GM12878 (cell line): ENCODE data around the gene MVP. TPM values are rescaled to one million over a fixed set of nuclear protein-coding genes. Genes with fewer than 3 reads are reported as not detected.

Experiments used
- BACH1 ChIP-seq: fragments of 450-650 bp; IDR thresholded peaks from 2 replicates; pipeline ENCODE4 v1.6.1; 2017; ENCODE audit warnings: mild to moderate bottlenecking, borderline replicate concordance
- BHLHE40 ChIP-seq, 2 experiments: fragments of 450-650 bp in 1 of 2; IDR thresholded peaks; 2 replicates each; pipeline ENCODE4 v1.6.1; 2011 to 2017; ENCODE audit warnings: low read depth in 2 of 2, borderline replicate concordance in 1 of 2, improper control_type of control experiment in 1 of 2, low read length in 1 of 2, mild to moderate bottlenecking in 1 of 2
- CEBPB ChIP-seq, 2 experiments: fragments of 150-350 bp in 1 of 2; IDR thresholded peaks; 2 replicates each; pipeline ENCODE4 v1.6.1; 2012 to 2014; ENCODE audit warnings: low read depth in 2 of 2, low read length in 2 of 2, borderline replicate concordance in 1 of 2, inconsistent platforms in 1 of 2
- IKZF1 ChIP-seq: fragments of 450-650 bp; conservative IDR thresholded peaks from 2 replicates; pipeline ENCODE4 v1.6.1; 2017; ENCODE audit warnings: antibody characterized with exemption, mild to moderate bottlenecking
- LARP7 ChIP-seq: fragments of 450-650 bp; IDR thresholded peaks from 2 replicates; pipeline ENCODE4 v1.6.1; 2017; ENCODE audit warnings: mild to moderate bottlenecking
- MYC ChIP-seq: IDR thresholded peaks from 2 replicates; pipeline ENCODE4 v1.6.1; 2011; ENCODE audit warnings: mild to moderate bottlenecking, low read length, moderate library complexity, inconsistent platforms; ENCODE audit not compliant: insufficient read depth, insufficient replicate concordance, insufficient read length, severe bottlenecking
- RAD21 ChIP-seq: IDR thresholded peaks from 2 replicates; pipeline ENCODE4 v1.6.1; 2011; ENCODE audit warnings: mild to moderate bottlenecking, low read depth, low read length, moderate library complexity; ENCODE audit not compliant: insufficient read depth
- SIX5 ChIP-seq: IDR thresholded peaks from 2 replicates; pipeline ENCODE4 v1.6.1; 2011; ENCODE audit warnings: mild to moderate bottlenecking, low read depth, low read length, moderate library complexity; ENCODE audit not compliant: severe bottlenecking
- SMC3 ChIP-seq: IDR thresholded peaks from 2 replicates; pipeline ENCODE4 v1.6.1; 2011; ENCODE audit warnings: low read length, improper control_type of control experiment, borderline replicate concordance
- SPI1 ChIP-seq: IDR thresholded peaks from 2 replicates; pipeline ENCODE4 v1.6.1; 2011; ENCODE audit warnings: low read depth, mild to moderate bottlenecking, low read length, moderate library complexity, borderline replicate concordance; ENCODE audit not compliant: insufficient read depth
- STAT1 ChIP-seq: fragments of 450-650 bp; conservative IDR thresholded peaks from 2 replicates; pipeline ENCODE4 v1.6.1; 2014; ENCODE audit warnings: antibody characterized with exemption, mild to moderate bottlenecking
- STAT3 ChIP-seq: IDR thresholded peaks from 2 replicates; pipeline ENCODE4 v1.6.1; 2011; ENCODE audit warnings: low read depth, low read length, improper control_type of control experiment
- TCF12 ChIP-seq: IDR thresholded peaks from 2 replicates; pipeline ENCODE4 v1.6.1; 2011; ENCODE audit warnings: low read depth, mild to moderate bottlenecking, low read length
- TCF3 ChIP-seq: IDR thresholded peaks from 2 replicates; pipeline ENCODE4 v1.6.1; 2012; ENCODE audit warnings: low read depth, mild to moderate bottlenecking, low read length, borderline replicate concordance; ENCODE audit not compliant: insufficient read depth
- WRNIP1 ChIP-seq: IDR thresholded peaks from 2 replicates; pipeline ENCODE4 v1.6.1; 2011; ENCODE audit warnings: low read depth, low read length, improper control_type of control experiment, borderline replicate concordance
- ZNF24 ChIP-seq: fragments of 450-650 bp; IDR thresholded peaks from 2 replicates; pipeline ENCODE4 v1.6.1; 2017; ENCODE audit warnings: antibody characterized with exemption, mild to moderate bottlenecking
- polyA plus RNA-seq, 11 experiments: library from polyadenylated mRNA; depleted of rRNA in 4 of 11; unstranded in 6 of 11; stranded (reverse) in 5 of 11; fragments of >200 nt; fragmentation: Nextera tagmentation in 4 of 11; fragmentation: Illumina TruSeq in 1 of 11; extraction: Ambion mirVana in 4 of 11; extraction: Trizol in 1 of 11; gene quantifications; 1 replicate in 1 of 11; 2 replicates in 10 of 11; pipeline versions ENCODE4 v1.2.1 to v1.2.3, GENCODE V29; 2011 to 2016; ENCODE audit warnings: inconsistent platforms in 2 of 11, missing spikeins in 2 of 11, low read depth in 1 of 11
- total RNA-seq, 4 experiments: library from RNA; depleted of rRNA in 3 of 4; stranded (reverse); fragments of >200 nt in 3 of 4; fragmentation: Illumina TruSeq in 1 of 4; extraction: Trizol in 1 of 4; gene quantifications; 2 replicates each; pipeline versions ENCODE4 v1.2.1 to v1.2.3, GENCODE V29; 2013 to 2021
- TF ChIP-seq, protein P1 (sequence below): IDR thresholded peaks from 2 replicates; pipeline ENCODE4 v1.6.1; 2012; ENCODE audit warnings: low read depth, low read length, improper control_type of control experiment
- TF ChIP-seq, protein P2 (sequence below): IDR thresholded peaks from 2 replicates; pipeline ENCODE4 v1.6.1; 2011; ENCODE audit warnings: low read depth, mild to moderate bottlenecking, low read length, moderate library complexity, borderline replicate concordance; ENCODE audit errors: extremely low read depth
- TF ChIP-seq, protein P3 (sequence below): fragments of 450-650 bp; IDR thresholded peaks from 2 replicates; pipeline ENCODE4 v1.6.1; 2018; ENCODE audit warnings: mild to moderate bottlenecking, low read depth, moderate library complexity; ENCODE audit not compliant: partially characterized antibody
- TF ChIP-seq, protein P4 (sequence below): fragments of 450-650 bp; IDR thresholded peaks from 2 replicates; pipeline ENCODE4 v1.6.1; 2017; ENCODE audit warnings: mild to moderate bottlenecking, low read depth, inconsistent platforms; ENCODE audit not compliant: poor library complexity, severe bottlenecking
- TF ChIP-seq, protein P5 (sequence below): IDR thresholded peaks from 2 replicates; pipeline ENCODE4 v1.6.1; 2011; ENCODE audit warnings: borderline replicate concordance, low read depth, mild to moderate bottlenecking, moderate library complexity, mixed read lengths, low read length; ENCODE audit not compliant: insufficient read depth; ENCODE audit errors: extremely low read length

Gene MVP
- total and polyA plus RNA-seq, 10 of the 15 experiments (the other 5 are each of a cell fraction or from before 2014, with no cell fraction given) = 0.98 to 74.2 (median 54.7) TPM

DNA sequence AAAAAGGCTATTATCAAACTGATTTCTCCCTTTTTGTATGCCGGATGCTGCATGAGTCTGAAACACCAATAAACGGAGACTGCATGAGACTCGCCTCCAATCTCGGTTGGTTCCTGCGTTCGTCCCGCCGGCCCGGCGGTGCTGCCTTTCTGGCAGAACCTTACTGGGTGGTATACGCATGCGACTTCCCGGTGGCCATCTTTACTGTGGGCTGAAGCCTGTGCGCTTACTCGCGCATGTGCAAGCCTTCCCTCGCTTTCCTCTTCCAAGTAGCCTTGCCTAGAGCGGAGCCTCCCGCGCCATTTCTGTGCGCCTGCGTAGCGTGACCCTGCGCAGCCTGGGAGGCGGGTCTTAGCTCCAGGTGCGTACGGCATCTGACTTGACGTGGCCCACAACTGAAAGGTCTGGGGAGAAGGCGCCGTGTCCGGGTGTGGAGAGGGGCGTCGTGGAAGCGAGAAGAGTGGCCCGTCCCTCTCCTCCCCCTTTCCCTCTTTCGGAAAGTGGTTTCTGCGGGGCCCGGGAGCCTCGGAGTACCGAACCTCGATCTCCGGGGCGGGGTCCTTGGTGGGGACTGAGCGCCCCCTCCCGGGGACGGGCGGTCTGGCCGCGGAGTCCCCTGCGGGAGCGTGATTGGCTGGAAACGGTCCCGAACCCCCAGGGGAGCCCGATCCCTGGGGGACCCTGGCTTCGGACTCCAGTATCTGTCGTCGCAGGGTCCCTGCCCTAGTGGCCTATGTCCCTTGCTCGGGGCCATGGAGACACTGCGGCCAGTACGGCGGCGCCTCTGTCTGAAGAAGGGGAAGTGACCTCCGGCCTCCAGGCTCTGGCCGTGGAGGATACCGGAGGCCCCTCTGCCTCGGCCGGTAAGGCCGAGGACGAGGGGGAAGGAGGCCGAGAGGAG, 4.2 kb upstream of the MVP start, which contains the start of gene PAGR1 (continued):
- TF ChIP-seq BHLHE40 (IDR thresholded peaks at IDR 0.05; ENCODE audit: borderline replicate concordance in 1 of 2, low read depth in 2 of 2, low read length in 1 of 2) = peak; percentile 14 to 45; a peak in 2 of 4 replicates
- TF ChIP-seq, protein P1, sequence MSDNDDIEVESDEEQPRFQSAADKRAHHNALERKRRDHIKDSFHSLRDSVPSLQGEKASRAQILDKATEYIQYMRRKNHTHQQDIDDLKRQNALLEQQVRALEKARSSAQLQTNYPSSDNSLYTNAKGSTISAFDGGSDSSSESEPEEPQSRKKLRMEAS = peak; percentile 61; the same call in 1 of the 2 replicates
- peak; percentile 61; the same call in 1 of the 2 replicates for TF ChIP-seq SPI1
- TF ChIP-seq SIX5 = peak; percentile 82
- TF ChIP-seq, protein P2, sequence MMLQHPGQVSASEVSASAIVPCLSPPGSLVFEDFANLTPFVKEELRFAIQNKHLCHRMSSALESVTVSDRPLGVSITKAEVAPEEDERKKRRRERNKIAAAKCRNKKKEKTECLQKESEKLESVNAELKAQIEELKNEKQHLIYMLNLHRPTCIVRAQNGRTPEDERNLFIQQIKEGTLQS = peak; percentile 41; the same call in 1 of the 2 replicates
- TF ChIP-seq SMC3 = peak; percentile 41; the same call in 1 of the 2 replicates
- no peak for TF ChIP-seq WRNIP1
- no peak for TF ChIP-seq ZNF24
- TF ChIP-seq TCF12 = peak; percentile 41; the same call in 1 of the 2 replicates
- TF ChIP-seq TCF3 = 0 out of 2 replicates have a peak, but pooled peaks have one; percentile 52
- TF ChIP-seq RAD21 = peak; percentile 67
- peak; percentile 49; the same call in 1 of the 2 replicates for TF ChIP-seq BACH1
- TF ChIP-seq, protein P3, sequence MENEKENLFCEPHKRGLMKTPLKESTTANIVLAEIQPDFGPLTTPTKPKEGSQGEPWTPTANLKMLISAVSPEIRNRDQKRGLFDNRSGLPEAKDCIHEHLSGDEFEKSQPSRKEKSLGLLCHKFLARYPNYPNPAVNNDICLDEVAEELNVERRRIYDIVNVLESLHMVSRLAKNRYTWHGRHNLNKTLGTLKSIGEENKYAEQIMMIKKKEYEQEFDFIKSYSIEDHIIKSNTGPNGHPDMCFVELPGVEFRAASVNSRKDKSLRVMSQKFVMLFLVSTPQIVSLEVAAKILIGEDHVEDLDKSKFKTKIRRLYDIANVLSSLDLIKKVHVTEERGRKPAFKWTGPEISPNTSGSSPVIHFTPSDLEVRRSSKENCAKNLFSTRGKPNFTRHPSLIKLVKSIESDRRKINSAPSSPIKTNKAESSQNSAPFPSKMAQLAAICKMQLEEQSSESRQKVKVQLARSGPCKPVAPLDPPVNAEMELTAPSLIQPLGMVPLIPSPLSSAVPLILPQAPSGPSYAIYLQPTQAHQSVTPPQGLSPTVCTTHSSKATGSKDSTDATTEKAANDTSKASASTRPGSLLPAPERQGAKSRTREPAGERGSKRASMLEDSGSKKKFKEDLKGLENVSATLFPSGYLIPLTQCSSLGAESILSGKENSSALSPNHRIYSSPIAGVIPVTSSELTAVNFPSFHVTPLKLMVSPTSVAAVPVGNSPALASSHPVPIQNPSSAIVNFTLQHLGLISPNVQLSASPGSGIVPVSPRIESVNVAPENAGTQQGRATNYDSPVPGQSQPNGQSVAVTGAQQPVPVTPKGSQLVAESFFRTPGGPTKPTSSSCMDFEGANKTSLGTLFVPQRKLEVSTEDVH = peak; percentile 62
- peak; percentile 92; the same call in 1 of the 2 replicates for TF ChIP-seq STAT1
- TF ChIP-seq IKZF1 = peak; percentile 99
- TF ChIP-seq, protein P4, sequence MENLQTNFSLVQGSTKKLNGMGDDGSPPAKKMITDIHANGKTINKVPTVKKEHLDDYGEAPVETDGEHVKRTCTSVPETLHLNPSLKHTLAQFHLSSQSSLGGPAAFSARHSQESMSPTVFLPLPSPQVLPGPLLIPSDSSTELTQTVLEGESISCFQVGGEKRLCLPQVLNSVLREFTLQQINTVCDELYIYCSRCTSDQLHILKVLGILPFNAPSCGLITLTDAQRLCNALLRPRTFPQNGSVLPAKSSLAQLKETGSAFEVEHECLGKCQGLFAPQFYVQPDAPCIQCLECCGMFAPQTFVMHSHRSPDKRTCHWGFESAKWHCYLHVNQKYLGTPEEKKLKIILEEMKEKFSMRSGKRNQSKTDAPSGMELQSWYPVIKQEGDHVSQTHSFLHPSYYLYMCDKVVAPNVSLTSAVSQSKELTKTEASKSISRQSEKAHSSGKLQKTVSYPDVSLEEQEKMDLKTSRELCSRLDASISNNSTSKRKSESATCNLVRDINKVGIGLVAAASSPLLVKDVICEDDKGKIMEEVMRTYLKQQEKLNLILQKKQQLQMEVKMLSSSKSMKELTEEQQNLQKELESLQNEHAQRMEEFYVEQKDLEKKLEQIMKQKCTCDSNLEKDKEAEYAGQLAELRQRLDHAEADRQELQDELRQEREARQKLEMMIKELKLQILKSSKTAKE = peak; percentile 71
- TF ChIP-seq STAT3 = no peak
- TF ChIP-seq, protein P5, sequence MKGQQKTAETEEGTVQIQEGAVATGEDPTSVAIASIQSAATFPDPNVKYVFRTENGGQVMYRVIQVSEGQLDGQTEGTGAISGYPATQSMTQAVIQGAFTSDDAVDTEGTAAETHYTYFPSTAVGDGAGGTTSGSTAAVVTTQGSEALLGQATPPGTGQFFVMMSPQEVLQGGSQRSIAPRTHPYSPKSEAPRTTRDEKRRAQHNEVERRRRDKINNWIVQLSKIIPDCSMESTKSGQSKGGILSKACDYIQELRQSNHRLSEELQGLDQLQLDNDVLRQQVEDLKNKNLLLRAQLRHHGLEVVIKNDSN = no peak
- TF ChIP-seq CEBPB (IDR thresholded peaks at IDR 0.05; ENCODE audit: borderline replicate concordance in 1 of 2, low read depth in 2 of 2, low read length in 2 of 2) = no peak
- TF ChIP-seq LARP7 = no peak; the same call in none of the 2 replicates
- no peak for TF ChIP-seq MYC
